NCI-H2107 treated with DMSO at 0.1 percent for 48 hours (cell line): ENCODE data around the gene EYA4.

Source experiments
- DNase-seq: peaks from one replicate; lab custom pipeline; 2025; ENCODE audit not compliant: unreplicated experiment; lab: John Stamatoyannopoulos, UW

EYA4 gene, protein sequence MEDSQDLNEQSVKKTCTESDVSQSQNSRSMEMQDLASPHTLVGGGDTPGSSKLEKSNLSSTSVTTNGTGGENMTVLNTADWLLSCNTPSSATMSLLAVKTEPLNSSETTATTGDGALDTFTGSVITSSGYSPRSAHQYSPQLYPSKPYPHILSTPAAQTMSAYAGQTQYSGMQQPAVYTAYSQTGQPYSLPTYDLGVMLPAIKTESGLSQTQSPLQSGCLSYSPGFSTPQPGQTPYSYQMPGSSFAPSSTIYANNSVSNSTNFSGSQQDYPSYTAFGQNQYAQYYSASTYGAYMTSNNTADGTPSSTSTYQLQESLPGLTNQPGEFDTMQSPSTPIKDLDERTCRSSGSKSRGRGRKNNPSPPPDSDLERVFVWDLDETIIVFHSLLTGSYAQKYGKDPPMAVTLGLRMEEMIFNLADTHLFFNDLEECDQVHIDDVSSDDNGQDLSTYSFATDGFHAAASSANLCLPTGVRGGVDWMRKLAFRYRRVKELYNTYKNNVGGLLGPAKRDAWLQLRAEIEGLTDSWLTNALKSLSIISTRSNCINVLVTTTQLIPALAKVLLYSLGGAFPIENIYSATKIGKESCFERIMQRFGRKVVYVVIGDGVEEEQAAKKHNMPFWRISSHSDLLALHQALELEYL

DNA sequence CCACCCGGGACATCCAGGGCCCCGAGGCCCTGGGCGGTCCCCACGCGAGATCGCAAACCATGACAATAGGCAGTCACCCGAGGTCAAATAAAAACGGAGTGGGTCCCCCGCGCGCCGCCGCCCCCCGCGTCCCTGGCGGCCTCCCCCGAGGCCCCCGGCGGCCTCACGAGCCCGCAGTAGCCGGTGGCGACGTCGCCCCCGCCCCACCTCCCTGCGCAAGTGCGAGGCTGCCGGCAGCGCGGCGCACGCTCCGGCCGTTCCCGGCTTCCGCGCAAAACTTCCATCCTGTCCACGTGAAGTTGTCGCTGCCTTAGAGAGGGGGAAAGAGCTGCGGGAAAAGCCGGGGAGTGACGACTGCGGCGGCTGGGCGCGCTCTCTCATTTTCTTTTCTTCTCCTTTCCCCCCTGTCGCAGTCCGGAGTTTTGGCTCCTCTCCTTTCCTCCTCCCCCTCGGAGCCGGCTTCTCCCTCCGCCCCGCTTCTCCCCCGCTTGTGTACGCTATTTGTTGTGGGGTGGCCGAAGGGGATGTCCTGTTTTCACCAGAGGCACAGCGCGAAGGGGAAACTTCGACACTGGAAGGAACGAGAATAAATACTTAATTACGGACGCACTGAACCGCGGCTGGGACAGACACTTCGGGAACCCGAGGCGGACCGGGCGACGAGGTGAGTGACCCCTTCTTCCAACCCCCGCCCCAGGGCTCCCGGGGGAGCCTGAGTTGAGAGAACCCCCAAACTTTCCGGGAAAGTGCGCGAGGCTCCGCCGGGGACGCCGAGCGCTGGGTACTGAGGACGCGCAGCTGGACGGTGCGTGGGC, at the start of gene EYA4:
Gene EYA4, plus strand, starts transcription at position 272 of the 815 bp plus-strand sequence. CDS start 33,424 bp downstream, outside the sequence.
- DNase-seq, result peak; percentile 36

DNA sequence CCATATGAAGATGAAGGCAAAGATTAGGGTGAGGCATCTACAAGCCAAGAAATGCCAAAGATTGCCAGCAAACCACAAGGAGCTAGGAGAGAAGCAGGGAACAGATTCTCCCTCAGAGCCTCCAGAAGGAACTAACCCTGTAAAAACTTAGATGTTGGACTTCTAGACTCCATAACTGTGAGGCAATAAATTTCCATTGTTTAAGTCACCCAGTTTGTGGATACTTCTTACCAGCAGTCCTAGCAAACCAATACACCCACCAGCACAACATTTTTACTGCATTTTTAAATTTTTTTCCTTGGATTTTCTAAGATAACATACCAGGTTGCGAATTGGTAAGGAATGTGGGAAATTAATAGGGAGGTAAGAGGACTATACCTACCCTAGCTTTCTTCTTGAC, 47.8 kb upstream of the EYA4 start:
- no peak for DNase-seq

DNA sequence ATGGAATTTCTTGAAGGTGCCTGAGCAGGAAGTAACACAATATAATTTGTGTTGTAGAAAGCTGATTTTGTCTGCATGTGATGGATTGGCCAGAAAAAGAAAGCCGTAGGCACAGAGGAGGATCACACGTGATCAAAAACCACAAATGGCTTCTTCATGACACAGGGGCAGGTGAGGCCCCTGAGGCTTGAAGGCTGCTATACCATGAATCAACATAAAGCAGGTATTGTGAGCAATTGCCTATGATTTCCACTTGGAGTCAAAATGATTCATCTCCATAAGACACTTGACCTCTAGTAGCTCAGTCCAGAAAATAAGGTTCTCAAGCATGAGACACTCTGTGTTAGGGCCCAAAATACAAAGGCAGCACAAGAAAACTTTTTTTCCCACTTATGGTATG, 42.4 kb upstream of the EYA4 start:
- DNase-seq, result peak; percentile 68

DNA sequence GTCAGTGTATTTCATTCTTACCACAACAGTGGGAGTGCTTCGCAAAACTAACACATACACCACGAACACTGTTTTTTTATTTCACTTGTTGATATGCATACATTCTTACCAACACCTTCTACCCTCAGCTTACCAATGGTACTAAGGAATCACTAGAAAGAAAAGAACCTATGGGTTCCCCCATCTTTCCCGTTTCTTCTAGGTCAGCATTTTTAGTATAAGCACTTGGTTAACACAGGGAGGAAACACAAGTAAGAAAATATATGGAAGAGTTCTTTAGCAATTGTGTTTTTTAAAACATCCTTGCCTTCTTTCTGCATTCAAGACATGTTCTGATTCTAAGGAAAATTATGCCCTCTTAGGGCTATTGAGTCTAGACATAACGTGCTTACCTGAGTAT, 39.9 kb upstream of the EYA4 start:
- DNase-seq, result no peak

DNA sequence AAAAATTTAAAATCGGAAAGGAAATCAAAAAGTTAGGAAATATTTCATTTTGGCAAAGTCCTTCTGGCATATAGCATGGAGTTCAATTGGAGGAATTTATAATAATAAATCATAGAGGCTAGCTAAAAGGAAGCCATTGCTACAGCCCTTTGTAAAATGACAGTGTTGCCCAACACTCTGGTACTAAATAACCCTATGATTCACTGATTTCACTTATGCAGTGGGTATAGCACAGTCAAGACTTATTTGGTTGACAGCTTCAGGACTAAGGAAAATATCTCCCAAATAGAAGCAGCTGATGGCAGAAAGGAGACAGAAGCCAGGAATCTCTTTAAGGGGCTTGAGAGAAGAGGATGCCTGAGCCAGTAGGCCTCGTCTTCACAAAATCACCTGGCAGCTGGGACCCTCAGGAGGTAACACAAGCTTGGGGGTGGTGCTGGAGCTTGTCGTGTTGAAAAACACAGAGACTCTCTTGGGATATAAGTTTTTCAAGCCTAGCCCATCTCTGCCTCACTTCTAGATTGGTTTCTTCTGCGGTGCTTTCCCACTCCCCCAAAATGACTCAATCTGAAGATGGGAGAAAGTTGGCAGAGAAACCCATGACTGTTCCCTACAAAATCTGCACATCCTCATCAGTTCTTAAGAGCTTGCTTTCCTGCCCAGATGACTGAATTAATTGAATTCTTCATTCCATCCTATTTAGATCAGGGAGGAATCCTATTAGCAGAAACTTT, 38.4 kb upstream of the EYA4 start:
- no peak for DNase-seq

DNA sequence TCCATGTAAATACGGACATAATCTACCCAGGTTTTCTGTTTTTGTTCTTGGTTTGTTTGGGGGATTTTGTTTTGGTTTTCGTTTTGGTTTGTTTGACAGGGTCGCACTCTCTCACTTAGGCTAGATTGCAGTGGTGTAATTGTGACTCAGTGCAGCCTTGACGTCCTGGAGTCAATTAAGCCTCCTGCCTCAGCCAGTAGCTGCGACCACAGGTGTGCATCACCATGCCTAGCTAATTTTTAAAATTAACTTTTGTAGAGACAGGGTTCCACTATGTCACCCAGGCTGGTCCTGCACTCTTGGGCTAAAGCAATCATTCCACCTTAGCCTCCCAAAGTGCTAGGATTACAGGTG, 37.8 kb upstream of the EYA4 start:
- no peak for DNase-seq

DNA sequence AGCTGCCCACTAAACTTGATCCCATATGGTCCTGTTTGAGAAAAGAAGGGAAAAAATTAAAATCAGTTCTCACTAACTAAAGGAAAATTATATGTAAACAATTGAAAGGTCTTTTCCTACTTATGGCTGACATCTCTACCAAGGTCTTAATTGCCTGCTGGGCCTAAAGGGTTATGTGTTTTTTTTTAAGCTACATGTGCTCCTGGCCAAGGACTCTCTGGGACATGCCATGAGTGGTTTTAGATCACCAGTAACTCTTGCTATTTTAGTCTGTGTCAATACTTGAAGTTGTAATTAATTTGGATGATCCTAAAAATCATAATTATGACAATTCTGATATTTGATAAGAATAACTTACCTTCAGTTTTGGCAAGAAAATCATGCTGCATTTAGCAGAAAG, 35.9 kb upstream of the EYA4 start:
- DNase-seq, result no peak

DNA sequence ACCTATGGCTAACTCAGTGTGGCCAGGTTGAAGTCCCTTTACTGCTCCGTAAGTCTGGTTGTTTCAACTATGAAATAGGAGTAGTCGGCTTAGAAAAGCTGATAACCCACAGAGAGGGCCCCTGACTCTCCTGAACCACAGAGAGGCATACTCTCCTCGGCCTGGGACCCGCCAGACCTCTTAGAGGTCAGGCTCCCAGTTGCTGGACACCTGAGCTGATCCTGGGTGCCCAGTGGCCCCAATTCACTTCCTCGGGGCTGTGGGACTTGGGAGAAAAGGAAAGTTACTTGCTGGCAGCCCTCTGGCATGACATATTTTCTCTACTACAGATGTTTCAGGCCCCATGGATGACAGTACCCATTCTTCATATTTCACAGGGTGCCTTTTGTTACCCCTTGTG, 34.2 kb upstream of the EYA4 start:
- no peak for DNase-seq

DNA sequence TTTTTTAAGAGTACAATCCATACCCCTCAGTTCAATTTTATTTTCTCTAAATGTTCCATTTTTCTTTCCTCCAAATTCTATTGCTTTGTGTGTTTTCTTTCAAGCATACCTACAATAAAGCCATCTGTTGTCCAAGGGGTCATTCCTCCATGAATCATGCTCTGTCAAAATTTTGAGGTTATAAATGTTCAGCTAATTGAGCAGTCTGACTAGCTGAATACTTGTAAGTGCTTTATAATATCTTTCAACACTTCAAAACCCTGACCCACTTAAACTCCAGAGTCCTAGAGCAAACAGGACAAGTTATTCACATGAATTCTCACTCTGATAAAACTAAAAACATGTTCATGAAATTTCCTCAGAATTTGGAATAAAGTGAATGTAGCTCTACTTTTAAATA, 33.4 kb upstream of the EYA4 start:
- no peak for DNase-seq

DNA sequence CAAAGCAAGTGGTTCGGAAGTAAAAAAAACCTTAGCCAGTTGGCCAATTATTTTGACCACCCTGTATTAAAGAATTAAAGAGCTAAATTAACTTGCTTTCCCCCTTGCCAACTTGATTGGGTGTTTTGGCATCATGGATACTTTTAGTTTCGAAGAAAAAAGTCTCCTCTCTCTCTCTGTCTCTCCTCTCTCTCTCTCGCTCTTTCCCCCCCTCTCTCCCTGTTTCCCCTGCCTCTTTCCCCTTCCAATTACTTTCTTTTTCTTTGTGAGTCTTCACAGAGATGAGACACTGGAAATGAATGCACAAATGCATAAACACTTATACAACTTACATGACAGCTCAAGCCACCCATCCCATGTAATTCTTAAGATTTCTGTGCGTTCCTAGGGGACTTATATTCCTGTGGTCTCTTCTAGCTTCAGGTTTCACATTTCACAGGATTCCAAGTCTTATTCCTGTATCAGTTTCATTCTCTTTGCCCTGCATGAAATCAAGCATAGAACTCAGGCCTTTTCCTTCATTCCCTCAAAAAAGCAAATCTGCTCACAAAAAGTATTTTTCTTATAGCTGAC, 32.9 kb upstream of the EYA4 start:
- DNase-seq, result no peak

DNA sequence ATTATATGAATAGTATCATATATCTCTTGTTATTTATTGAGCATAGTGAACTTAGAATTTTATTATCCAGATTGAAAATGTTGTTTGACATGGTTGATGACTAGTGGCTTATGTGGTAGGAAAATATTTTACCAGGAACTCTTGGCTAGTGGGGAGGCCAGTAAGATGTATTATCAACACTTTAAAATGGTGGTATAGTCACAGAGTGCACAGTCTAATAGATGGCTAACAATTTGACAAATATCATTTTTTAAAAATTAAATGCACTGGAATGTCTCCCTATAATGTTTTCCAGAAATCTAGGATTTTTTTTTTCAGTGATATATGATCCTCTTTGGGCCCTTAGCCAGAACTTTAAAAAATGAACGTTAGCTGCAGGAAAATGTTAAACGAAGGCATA, 26.9 kb upstream of the EYA4 start:
- DNase-seq, result no peak

DNA sequence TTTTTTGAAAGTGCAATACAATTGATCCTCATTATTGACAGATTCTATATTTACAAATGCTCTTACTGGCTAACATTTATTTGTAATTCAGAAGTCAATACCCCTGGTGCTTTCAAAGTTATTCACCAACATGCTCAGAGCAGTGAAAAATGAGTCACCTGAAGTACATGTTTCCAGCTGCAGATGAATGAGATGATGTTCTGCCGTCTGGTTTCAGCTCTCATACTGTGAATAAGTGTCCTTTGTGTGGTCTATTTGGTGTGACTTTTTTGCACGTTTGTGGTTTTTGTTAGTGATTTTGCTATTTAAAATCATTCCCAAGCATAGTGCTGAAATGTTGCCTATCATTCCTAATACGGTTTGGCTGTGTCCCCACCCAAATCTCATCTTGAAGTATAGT, 22.3 kb upstream of the EYA4 start:
- no peak for DNase-seq

DNA sequence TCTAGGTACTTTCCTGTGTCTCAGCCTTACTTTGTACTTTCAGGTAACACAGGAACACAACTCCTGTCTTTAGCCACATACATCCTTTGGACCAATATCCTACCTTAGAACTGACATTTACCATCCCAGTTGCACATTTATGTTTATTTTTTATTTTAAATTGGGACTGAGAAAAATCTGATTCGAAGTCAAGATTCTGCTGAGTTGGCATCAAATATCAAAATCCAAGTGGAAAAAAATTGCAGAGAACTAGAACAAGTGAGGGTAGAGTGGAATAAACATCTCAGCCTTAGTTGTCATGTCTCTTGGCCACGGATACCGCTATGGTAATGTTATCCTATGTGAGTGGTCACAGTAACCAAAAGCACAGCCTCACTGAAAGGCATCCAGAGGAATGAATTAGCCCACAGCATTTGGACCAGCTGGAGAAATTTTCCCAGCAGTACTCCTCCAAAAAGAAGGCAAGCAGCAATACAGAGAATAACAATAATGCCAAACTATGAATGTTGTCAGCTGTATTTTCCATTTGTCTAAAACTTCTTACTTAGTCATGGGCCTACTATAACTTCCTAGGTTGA, 17.6 kb upstream of the EYA4 start:
- no peak for DNase-seq

DNA sequence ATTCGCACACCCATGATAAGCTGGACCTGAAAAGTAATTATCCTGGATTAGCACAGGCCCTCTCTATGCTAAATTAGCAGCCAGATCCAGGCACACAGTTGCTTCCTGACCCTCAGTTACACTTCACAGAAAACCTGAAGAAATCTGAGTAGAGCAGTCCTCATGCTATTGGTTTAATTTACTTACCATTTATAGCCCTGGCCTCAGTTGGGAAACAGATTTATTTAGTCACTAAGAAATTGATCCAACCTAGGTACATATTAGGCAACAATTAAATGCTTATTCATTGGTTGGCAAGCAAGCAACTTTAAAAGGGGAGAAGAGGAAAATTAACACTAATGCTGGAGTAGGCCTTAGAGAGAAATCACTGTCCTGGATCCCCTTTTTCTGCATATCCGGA, 15.6 kb upstream of the EYA4 start:
- no peak for DNase-seq

DNA sequence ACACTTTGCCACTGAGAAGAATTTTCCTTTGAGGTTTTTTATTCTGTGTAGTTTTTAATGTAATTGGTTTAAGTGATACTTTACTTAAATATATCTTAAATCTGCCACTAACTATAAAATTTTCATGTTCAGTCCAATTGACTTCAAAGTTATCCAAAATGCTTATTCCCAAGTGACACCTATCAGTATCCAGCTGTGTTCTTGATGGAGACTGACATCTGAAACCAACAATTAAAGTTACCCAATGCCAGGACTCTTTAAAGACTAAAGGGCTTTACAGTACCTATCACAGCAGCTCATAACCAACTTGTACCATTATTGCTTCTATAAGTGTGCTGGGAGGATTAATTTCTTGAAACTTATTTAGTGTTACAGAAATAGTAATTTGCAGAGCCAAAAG, 13.8 kb upstream of the EYA4 start:
- DNase-seq, result peak; percentile 48

DNA sequence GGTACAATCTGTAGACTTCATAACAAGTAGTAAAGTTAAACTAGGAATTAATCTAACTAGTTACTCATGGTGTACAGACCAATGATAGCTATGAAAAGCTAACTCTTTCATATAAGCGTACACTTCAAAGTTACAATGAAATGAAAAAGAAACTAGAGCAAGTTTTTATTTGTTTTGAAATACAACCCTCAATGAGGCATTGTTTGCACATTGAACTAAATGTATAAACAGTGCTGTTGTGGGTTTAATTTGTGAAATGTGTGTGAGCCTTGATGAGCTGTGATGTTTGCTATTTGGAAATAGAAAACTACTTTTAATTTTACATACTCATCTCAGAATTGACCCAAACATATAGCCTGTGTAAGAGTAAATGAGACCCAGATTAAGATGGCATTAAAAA, 11.1 kb upstream of the EYA4 start:
- no peak for DNase-seq

DNA sequence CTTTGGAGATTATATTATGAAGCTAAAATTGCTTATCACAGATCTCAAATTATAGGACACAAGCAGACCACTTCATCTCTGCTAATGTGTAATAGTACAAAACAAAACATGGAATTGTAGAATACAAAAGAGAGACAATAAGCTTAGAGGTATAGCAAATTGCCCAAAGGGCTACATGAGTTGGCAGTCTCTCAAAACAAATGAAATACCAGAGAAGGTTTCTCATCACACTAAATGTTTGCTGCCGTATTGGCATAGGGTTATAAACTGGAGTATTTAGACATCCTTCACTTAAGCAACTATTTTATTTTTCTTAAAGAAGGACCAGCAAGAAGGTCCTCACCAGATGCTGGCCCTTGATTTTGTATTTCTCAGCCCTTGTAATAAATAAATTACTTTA, 5.9 kb upstream of the EYA4 start:
- DNase-seq, result no peak

DNA sequence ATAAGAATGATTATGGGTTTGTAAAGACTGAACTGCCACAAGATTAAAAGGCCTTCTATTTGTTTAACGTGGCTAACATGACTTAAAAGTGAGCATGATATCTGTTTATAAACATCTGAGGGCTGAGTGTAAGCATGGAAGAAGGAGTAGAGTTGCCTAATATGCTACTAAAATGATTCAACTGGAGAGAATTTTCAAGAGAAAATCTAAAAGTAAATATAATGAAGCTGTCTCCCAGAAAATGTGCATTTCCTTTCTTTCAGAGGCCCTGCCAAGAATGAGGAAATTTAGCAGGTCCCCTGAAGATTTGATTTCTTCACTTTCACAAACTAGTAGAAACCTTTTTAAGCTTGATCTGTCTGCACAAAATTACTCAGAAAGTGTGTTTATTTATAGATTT, 4.2 kb upstream of the EYA4 start:
- DNase-seq, result no peak

DNA sequence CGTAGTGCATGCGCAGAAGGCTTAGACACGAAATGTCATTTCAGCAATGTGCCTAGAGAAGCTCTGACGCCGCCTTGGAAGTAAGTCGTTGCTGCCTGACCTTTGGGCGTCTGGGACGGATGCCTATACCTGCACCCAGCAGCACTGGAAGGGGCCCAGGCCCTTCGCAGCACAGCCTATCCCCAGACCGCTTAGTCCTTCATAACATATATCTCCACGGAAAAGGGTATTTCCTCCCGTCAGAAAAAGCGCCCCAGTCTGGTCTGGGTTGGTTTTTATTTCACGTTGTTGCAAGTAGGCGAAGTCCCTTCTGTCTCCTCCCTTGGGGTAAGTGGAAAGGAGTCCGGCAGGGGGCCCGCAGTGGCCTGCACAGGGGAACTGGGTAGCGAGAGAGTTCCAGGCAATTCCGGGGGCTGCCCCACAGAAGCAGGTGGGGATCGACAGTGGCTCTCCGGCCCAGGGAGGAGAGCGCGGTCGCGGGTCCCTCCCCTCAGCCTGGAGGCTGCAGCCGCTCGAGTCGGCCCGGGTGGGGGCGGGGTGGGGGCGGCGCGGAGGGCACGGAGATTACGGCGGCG, 559 bp upstream of the EYA4 start:
- DNase-seq, result peak; percentile 40

DNA sequence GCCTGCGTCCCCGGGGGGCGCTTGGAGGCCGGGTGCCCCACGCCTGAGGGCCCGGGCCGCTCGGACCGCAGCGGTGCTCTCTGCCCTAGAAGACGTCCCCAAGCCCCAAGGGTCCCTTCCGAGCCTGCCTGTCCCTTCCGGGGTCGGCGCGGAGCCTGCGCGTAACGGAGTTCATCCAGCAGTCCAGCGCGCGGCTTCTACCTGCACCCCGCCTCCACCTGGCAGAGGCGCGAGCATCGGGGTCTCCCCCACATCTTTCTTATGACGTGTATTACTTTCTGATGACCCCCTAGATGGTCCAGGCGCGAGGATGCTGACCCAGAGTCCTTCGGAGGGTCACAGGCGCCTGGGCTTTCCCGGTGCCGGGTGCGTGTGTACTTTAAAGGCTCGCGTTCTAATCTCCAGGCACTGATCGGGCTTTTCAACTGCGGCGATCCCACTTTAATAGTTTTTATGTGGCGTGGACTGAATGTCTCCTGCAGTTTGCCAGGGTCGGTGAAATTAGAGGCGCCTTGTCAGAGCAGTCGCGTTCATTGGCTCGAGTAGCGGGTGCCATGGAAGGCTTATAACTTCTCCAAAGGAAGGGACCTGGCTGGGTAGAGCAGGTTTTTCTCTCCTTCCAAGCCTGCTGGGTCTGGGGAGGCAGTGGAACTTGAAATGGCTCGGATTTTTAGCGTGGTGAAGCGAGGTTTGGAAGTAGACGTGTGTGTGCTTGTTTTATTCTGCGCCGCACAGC, 912 bp downstream of the EYA4 start:
- peak; percentile 76 for DNase-seq
